RWPE2 (cell line): Measurements from ENCODE around the gene GPC1.

Experiments
- ATAC-seq: fragments of 200-7000 bp; cut with Tn5 transposase; 3 replicates; pipeline ENCODE4 v1.9.1; 2021; ENCODE audit warnings: low read depth
- DNase-seq: peaks from one replicate; pipeline ENCODE4 v3.0.0-alpha.2; 2020; ENCODE audit warnings: low spot score
- H3K27ac ChIP-seq: fragments of 450-650 bp; 2 replicates; pipeline ENCODE4 v1.5.1; 2017; ENCODE audit warnings: mild to moderate bottlenecking; ENCODE audit not compliant: poor library complexity, severe bottlenecking
- H3K27me3 ChIP-seq: fragments of 250-450 bp; sonication (Bioruptor Pico); 2 replicates; pipeline ENCODE4 v1.5.1; 2021; ENCODE audit warnings: mild to moderate bottlenecking, moderate library complexity; ENCODE audit not compliant: insufficient read depth, poor library complexity, severe bottlenecking
- H3K36me3 ChIP-seq: fragments of 250-450 bp; sonication (Bioruptor Pico); 2 replicates; pipeline ENCODE4 v1.5.1; 2020; ENCODE audit warnings: low read depth, mild to moderate bottlenecking, moderate library complexity
- H3K4me1 ChIP-seq: fragments of 250-450 bp; sonication (Bioruptor Pico); 2 replicates; pipeline ENCODE4 v1.5.1; 2021; ENCODE audit warnings: mild to moderate bottlenecking, moderate library complexity; ENCODE audit not compliant: insufficient read depth, poor library complexity, severe bottlenecking
- H3K4me3 ChIP-seq: fragments of 250-450 bp; sonication (Bioruptor Pico); 2 replicates; pipeline ENCODE4 v1.5.1; 2021; ENCODE audit warnings: mild to moderate bottlenecking, moderate library complexity; ENCODE audit not compliant: severe bottlenecking
- H3K9me3 ChIP-seq: fragments of 250-450 bp; sonication (Bioruptor Pico); 2 replicates; pipeline ENCODE4 v1.5.1; 2021; ENCODE audit warnings: mild to moderate bottlenecking, moderate library complexity; ENCODE audit not compliant: severe bottlenecking
- TF ChIP-seq, protein P1 (sequence below): fragments of 450-650 bp; IDR thresholded peaks from one replicate; pipeline ENCODE4 v1.5.1; 2017; ENCODE audit warnings: mild to moderate bottlenecking, moderate library complexity; ENCODE audit not compliant: poor library complexity, severe bottlenecking

Gene GPC1

DNA sequence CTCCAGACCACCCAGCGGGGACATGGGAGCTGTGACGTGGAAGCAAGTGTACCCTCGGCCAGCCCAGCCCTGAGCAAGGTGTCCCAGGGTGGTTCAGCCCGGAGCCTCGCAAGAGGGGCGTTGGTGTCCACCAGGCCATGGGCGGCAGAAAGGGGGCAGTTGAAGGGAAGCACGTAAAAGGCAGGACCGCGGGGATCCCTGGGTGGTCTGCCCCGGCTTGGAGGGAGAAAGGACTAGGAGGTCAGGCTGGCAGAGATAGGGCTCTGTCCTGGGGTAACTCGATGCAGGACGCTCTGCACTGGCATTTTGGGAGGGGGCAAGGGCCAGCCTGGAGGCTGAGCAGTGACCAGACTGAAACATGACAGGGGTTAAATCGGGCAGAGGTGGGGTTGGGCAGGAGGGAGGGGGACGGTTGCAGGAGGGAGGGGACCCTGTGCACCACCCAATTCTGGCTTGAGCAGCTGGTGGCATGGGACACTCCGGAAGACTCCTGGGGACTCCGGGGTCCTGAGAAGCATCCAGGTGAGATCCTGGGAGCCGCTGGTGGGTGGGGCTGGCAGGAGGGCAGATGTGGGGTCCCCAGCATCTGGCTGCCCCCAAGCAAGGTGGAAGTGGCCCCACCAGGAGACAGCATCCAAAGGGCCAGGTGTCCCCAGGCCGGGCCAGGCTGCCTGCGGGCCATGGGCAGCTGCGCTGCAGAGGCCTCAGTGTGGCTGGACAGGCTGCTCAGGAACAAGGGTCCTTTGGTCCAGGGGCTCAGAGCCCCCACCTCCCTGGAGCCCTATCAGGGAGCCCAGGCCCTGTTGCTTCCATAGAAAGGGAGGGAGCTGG, 46.8 kb upstream of the GPC1 start:
- no peak overlapping the region for H3K27ac ChIP-seq
- H3K36me3 ChIP-seq, result no peaks in the 10 kb centered on the region
- no peak for ATAC-seq
- TF ChIP-seq, protein P1, sequence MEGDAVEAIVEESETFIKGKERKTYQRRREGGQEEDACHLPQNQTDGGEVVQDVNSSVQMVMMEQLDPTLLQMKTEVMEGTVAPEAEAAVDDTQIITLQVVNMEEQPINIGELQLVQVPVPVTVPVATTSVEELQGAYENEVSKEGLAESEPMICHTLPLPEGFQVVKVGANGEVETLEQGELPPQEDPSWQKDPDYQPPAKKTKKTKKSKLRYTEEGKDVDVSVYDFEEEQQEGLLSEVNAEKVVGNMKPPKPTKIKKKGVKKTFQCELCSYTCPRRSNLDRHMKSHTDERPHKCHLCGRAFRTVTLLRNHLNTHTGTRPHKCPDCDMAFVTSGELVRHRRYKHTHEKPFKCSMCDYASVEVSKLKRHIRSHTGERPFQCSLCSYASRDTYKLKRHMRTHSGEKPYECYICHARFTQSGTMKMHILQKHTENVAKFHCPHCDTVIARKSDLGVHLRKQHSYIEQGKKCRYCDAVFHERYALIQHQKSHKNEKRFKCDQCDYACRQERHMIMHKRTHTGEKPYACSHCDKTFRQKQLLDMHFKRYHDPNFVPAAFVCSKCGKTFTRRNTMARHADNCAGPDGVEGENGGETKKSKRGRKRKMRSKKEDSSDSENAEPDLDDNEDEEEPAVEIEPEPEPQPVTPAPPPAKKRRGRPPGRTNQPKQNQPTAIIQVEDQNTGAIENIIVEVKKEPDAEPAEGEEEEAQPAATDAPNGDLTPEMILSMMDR, result no peak
- peak; percentile 60 for DNase-seq
- H3K4me1 ChIP-seq, result peaks cover 8% of the 10 kb centered on the region
- no peak overlapping the region for H3K4me3 ChIP-seq
- H3K9me3 ChIP-seq, result no peaks in the 10 kb centered on the region
- H3K27me3 ChIP-seq, result no peaks in the 10 kb centered on the region

DNA sequence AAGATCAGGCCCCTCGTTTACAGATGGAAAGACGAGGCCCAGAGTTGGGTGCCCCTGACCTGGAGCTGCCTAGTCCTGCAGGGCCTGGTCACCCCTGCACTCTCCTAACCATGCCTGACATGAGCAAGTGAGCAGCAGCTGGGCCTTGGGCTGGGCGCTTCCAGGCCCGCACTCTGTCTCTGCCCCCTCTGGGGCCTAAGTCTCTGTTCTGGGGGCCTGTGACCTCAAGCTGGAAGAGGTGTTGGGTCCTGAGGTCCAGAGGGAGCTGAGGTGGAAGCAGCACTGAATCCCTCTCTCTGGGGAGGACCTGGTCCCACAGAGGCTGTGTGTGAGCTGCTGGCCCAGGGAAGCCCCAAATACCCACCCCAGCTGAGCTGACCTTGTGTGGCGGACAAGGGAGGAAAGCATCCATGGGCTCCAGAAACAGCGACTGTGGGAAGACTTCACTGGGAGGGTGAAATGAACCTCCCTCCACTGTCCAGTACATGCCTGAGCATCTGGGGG, 46.1 kb upstream of the GPC1 start:
- H3K27ac ChIP-seq, result no peak overlapping the region
- no peak for ATAC-seq
- peak; percentile 36 for DNase-seq
- H3K36me3 ChIP-seq, result no peaks in the 10 kb centered on the region
- no peak overlapping the region for H3K4me3 ChIP-seq
- no peaks in the 10 kb centered on the region for H3K9me3 ChIP-seq
- TF ChIP-seq, protein P1, result no peak
- H3K4me1 ChIP-seq, result peaks cover 8% of the 10 kb centered on the region
- no peaks in the 10 kb centered on the region for H3K27me3 ChIP-seq

DNA sequence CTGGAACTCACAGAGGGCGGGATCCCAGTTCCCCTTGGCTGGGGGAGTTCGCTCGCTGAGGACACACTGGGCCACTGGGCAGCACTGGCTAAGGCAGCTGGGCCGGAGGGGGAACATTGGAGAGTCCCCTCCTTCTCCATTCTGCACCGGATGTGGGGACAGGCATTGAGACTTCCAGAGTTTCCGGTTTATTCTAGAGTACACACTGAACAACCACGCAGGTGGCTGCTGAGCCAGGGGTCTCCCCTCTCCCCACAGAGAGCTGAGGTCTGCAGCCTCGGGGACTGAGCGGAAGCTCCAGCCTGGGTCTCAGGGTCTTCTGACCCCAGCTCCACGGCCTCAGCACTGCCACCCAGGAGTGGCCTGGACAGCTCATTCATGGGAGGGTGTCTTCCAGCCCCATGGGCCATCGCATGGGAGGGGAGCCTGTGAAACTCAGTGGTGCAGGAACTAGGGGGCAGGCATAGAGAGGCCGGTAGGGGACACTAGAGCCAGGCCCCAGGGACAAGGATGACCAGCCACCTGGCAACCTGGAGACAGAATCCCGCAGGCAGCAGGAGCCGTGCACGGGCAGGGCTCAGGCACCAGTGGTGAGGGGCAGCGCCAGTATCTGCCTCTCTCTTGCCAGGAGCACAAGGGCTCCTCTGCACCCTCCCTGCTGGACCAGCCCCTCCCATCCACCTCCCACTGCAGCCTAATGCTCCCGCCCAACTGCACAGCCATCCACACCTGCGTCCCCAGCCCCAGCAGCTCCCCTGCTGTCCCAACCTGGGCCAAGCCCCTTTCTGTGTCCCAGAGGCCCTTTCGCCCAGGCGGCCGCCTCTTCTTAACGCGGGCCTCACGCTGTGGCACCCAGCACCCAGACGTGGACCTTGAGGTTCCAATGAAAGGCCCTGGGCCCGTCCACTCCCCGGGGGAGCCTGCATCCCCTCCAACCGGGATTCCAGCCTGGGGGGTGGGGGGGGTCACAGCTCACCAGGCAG, 45.1 kb upstream of the GPC1 start:
- no peak for ATAC-seq

DNA sequence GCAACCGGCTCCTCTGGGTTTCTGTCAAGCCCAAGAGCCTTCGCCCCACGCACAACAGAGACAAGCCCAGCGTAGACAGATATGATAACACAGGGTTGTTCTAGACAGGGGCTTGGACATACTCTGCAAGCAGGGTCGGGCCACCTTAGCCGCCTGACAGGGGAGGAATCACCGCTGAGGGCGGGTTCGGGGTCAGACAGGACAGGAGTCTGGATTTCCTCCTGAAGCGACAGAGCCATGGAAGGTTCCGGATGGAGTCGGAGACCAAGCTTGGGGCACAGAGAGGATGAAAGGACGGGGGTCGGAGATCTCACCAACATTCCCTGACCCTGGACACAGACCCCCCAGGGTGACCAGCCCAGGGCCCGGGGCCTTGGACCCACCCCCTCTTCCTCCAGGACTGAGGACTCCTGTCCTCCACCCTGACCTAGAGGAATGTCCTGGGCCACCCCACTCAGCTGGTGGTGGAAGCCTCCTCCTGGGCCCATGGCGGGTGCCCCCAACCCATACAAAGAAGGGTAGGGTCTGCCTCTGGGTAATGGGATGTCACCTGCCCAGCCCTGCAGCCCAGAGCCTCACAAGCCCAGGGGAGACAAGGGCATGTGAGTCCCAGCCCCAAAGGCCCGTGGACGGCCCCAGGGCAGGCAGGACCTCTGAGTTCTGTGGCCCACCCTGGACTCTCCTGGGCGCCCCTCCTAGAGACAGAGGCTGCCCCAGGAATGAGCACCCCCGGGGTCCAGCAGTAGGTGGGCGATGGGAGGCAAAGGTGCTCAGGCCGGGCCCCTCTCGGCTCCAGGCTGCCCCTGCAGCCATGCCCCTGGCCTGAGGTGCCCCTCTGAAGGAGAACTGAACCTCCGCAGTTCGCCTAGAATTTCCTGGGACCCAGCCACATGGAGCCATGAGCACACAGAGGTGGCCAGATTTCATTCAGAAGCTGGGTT, 44.1 kb upstream of the GPC1 start:
- no peaks in the 10 kb centered on the region for H3K36me3 ChIP-seq
- no peaks in the 10 kb centered on the region for H3K27me3 ChIP-seq
- TF ChIP-seq, protein P1, result no peak
- no peak overlapping the region for H3K27ac ChIP-seq
- no peaks in the 10 kb centered on the region for H3K9me3 ChIP-seq
- ATAC-seq (no peak), DNase-seq (peak; percentile 64)
- H3K4me1 ChIP-seq, result peaks cover 8% of the 10 kb centered on the region
- no peak overlapping the region for H3K4me3 ChIP-seq

More for the DNA sequence above, 45.1 kb upstream of the GPC1 start:
- Histone ChIP-seq H3K27ac (no peak overlapping the region), H3K9me3 (no peaks in the 10 kb centered on the region), H3K27me3 (no peaks in the 10 kb centered on the region), H3K36me3 (no peaks in the 10 kb centered on the region), H3K4me1 (peaks cover 8% of the 10 kb centered on the region), H3K4me3 (no peak overlapping the region)
- peak; percentile 42 for DNase-seq
- TF ChIP-seq, protein P1, result no peak
